Pulmonary artery endothelial cell (primary cell): ENCODE results near the gene NTSR1. TPM values are rescaled to one million over a fixed set of nuclear protein-coding genes. Genes with fewer than 3 reads are reported as not detected.
"Not testable (repeated sequence)": the region's sequence is repeated elsewhere in the genome, so short reads cannot be mapped to it uniquely, and the experiment has no call there.

Source experiments
- DNase-seq: peaks from one replicate; pipeline ENCODE4 v3.0.0-alpha.2; 2011; ENCODE audit warnings: low read depth, low spot score
- total RNA-seq: library from RNA; depleted of rRNA; stranded (reverse); fragments of >200 nt; gene quantifications from 2 replicates; pipeline ENCODE4 v1.2.3, GENCODE V29; 2014

The NTSR1 gene
- total RNA-seq, 1 donor from 2014 or later, result 2.2 TPM

- DNase-seq, result no peak
Observed at GRCh38 chr20:62674370-62674769, 34.3 kb upstream of the NTSR1 start.

GRCh38 chr20:62675156-62675876, 33.3 kb upstream of the NTSR1 start:
- no peak for DNase-seq

GRCh38 chr20:62675877-62676260, 32.8 kb upstream of the NTSR1 start:
- no peak for DNase-seq

GRCh38 chr20:62676976-62677375, 31.7 kb upstream of the NTSR1 start:
- DNase-seq, result no peak

- DNase-seq, result no peak
Observed at GRCh38 chr20:62677678-62678077, 31.0 kb upstream of the NTSR1 start.

GRCh38 chr20:62678553-62678952, 30.1 kb upstream of the NTSR1 start:
- no peak for DNase-seq

- no peak for DNase-seq
Observed at GRCh38 chr20:62679978-62680589, 28.6 kb upstream of the NTSR1 start.

GRCh38 chr20:62682912-62683517, 25.6 kb upstream of the NTSR1 start:
- no peak for DNase-seq

- not testable (repeated sequence) for DNase-seq
Observed at GRCh38 chr20:62683660-62684322, 24.8 kb upstream of the NTSR1 start.

- DNase-seq, result no peak
Observed at GRCh38 chr20:62684981-62685380, 23.7 kb upstream of the NTSR1 start.

GRCh38 chr20:62685781-62686555, 22.7 kb upstream of the NTSR1 start:
- no peak for DNase-seq

GRCh38 chr20:62686869-62687830, 21.5 kb upstream of the NTSR1 start:
- DNase-seq, result no peak

- DNase-seq, result no peak
Observed at GRCh38 chr20:62688083-62688482, 20.6 kb upstream of the NTSR1 start.

GRCh38 chr20:62688855-62689460, 19.7 kb upstream of the NTSR1 start:
- peak; percentile 15 for DNase-seq

- DNase-seq, result no peak
Observed at GRCh38 chr20:62689861-62690260, 18.8 kb upstream of the NTSR1 start.

- DNase-seq, result no peak
Observed at GRCh38 chr20:62690261-62690820, 18.3 kb upstream of the NTSR1 start.

GRCh38 chr20:62691487-62691886, 17.1 kb upstream of the NTSR1 start:
- DNase-seq, result no peak

- no peak for DNase-seq
Observed at GRCh38 chr20:62692176-62692575, 16.5 kb upstream of the NTSR1 start.

GRCh38 chr20:62692801-62693523, 15.7 kb upstream of the NTSR1 start:
- no peak for DNase-seq
